ENCODE data around the gene CEP57. TPM values are rescaled to one million over a fixed set of nuclear protein-coding genes. Genes with fewer than 3 reads are reported as not detected.

The CEP57 gene
- total RNA-seq (87.6 TPM), polyA plus RNA-seq (42.8 TPM)
- long read RNA-seq, donor 1 = 0 reads
- long read RNA-seq, donor 2 = 0 reads
- long read RNA-seq, donor 3, transcript CEP57-210 (7 exons, 2,084 nt) = major isoform, 17 of 58 reads
- long read RNA-seq, donor 3, transcript CEP57-202 (11 exons, 3,178 nt) = minor isoform, 11 of 58 reads
- long read RNA-seq, donor 3, transcript CEP57-209 (3 exons, 2,632 nt) = minor isoform, 13 of 58 reads
- long read RNA-seq, donor 3, partial matches to known transcripts = 14 of 58 reads
- long read RNA-seq, donor 3, other reads (novel, unspliced or antisense) = 0 of 58 reads
- long read RNA-seq, donor 4, transcript CEP57-210 (7 exons, 2,084 nt) = major isoform, 9 of 17 reads
- long read RNA-seq, donor 4, partial matches to known transcripts = 0 of 17 reads
- long read RNA-seq, donor 4, other reads (novel, unspliced or antisense) = 0 of 17 reads
- long read RNA-seq, donor 5, transcript CEP57-209 (3 exons, 2,632 nt) = minor isoform, 11 of 72 reads
- long read RNA-seq, donor 5, transcript CEP57-210 (7 exons, 2,084 nt) = major isoform, 15 of 72 reads
- long read RNA-seq, donor 5, transcript CEP57-202 (11 exons, 3,178 nt) = minor isoform, 13 of 72 reads
- long read RNA-seq, donor 5, partial matches to known transcripts = 26 of 72 reads
- long read RNA-seq, donor 5, other reads (novel, unspliced or antisense) = 6 of 72 reads
- long read RNA-seq, donor 6, transcript CEP57-209 (3 exons, 2,632 nt) = major isoform, 12 of 51 reads
- long read RNA-seq, donor 6, transcript CEP57-210 (7 exons, 2,084 nt) = minor isoform, 8 of 51 reads
- long read RNA-seq, donor 6, transcript CEP57-202 (11 exons, 3,178 nt) = minor isoform, 11 of 51 reads
- long read RNA-seq, donor 6, partial matches to known transcripts = 15 of 51 reads
- long read RNA-seq, donor 6, other reads (novel, unspliced or antisense) = 5 of 51 reads
- long read RNA-seq, donor 7, transcript CEP57-210 (7 exons, 2,084 nt) = major isoform, 11 of 39 reads
- long read RNA-seq, donor 7, transcript CEP57-202 (11 exons, 3,178 nt) = minor isoform, 10 of 39 reads
- long read RNA-seq, donor 7, transcript CEP57-209 (3 exons, 2,632 nt) = minor isoform, 10 of 39 reads
- long read RNA-seq, donor 7, partial matches to known transcripts = 0 of 39 reads
- long read RNA-seq, donor 7, other reads (novel, unspliced or antisense) = 5 of 39 reads
- long read RNA-seq, donor 8, partial matches to known transcripts = 0 of 9 reads
- long read RNA-seq, donor 8, other reads (novel, unspliced or antisense) = 0 of 9 reads
- long read RNA-seq, donor 9, transcript CEP57-210 (7 exons, 2,084 nt) = major isoform, 8 of 16 reads
- long read RNA-seq, donor 9, transcript CEP57-202 (11 exons, 3,178 nt) = minor isoform, 6 of 16 reads
- long read RNA-seq, donor 9, partial matches to known transcripts = 0 of 16 reads
- long read RNA-seq, donor 9, other reads (novel, unspliced or antisense) = 0 of 16 reads
- long read RNA-seq, donor 10, transcript CEP57-210 (7 exons, 2,084 nt) = major isoform, 14 of 19 reads
- long read RNA-seq, donor 10, partial matches to known transcripts = 0 of 19 reads
- long read RNA-seq, donor 10, other reads (novel, unspliced or antisense) = 0 of 19 reads

GRCh38 chr11:95790123-95790932 is at the start of gene CEP57:
Gene CEP57, plus strand, starts transcription at chr11:95790498. Its CDS starts 201 bp downstream, at chr11:95790699.
- peaks cover 10 to 16% of the 10 kb centered on the region in 2 donors for H3K4me1 ChIP-seq (ENCODE audit: control insufficient read depth in 2 of 2, insufficient read depth in 2 of 2, low read length in 2 of 2)
- H3K36me3 ChIP-seq (ENCODE audit: control insufficient read depth in 2 of 2, insufficient read depth in 2 of 2, low read length in 1 of 2) = peaks cover 2 to 16% of the 10 kb centered on the region in 2 donors
- under 1% methylated on average over 55 of the region's 55 CpGs for WGBS
- H3K27me3 ChIP-seq (ENCODE audit: control insufficient read depth in 2 of 2, insufficient read depth in 1 of 2, low read length in 1 of 2) = no peaks in the 10 kb centered on the region
- peak within 1 kb of the TSS; percentile 87 to 91 for H3K4me3 ChIP-seq (ENCODE audit: low read length in 2 of 2)
- peak within 1 kb of the TSS; percentile 99 to 100 for H3K27ac ChIP-seq (ENCODE audit: low read depth in 1 of 2, low read length in 1 of 2)
- peak; percentile 97 to 100 (median 99) for DNase-seq (ENCODE audit: low read depth in 6 of 9, low spot score in 9 of 9)
- no peaks in the 10 kb centered on the region for H3K9me3 ChIP-seq (ENCODE audit: control insufficient read depth in 2 of 2, insufficient read depth in 1 of 2, low read length in 1 of 2)

- WGBS = 98% methylated on average over 1 of the region's 1 CpG
- H3K9me3 ChIP-seq (ENCODE audit: control insufficient read depth in 2 of 2, insufficient read depth in 1 of 2, low read length in 1 of 2) = no peaks in the 10 kb centered on the region
- H3K27me3 ChIP-seq (ENCODE audit: control insufficient read depth in 2 of 2, insufficient read depth in 1 of 2, low read length in 1 of 2) = no peaks in the 10 kb centered on the region
- H3K4me3 ChIP-seq (ENCODE audit: low read length in 2 of 2) = no peak overlapping the region
- no peaks in the 10 kb centered on the region for H3K36me3 ChIP-seq (ENCODE audit: control insufficient read depth in 2 of 2, insufficient read depth in 2 of 2, low read length in 1 of 2)
- no peak overlapping the region for H3K27ac ChIP-seq (ENCODE audit: low read depth in 1 of 2, low read length in 1 of 2)
- no peak for DNase-seq (ENCODE audit: low read depth in 6 of 9, low spot score in 9 of 9)
- no peaks in the 10 kb centered on the region for H3K4me1 ChIP-seq (ENCODE audit: control insufficient read depth in 2 of 2, insufficient read depth in 2 of 2, low read length in 2 of 2)
These were observed 40.2 kb upstream of the CEP57 start for GRCh38 chr11:95750101-95750500.

- Histone ChIP-seq H3K27ac (ENCODE audit: low read depth in 1 of 2, low read length in 1 of 2) (no peak overlapping the region), H3K4me3 (ENCODE audit: low read length in 2 of 2) (no peak overlapping the region), H3K36me3 (ENCODE audit: control insufficient read depth in 2 of 2, insufficient read depth in 2 of 2, low read length in 1 of 2) (no peaks in the 10 kb centered on the region), H3K9me3 (ENCODE audit: control insufficient read depth in 2 of 2, insufficient read depth in 1 of 2, low read length in 1 of 2) (no peaks in the 10 kb centered on the region), H3K27me3 (ENCODE audit: control insufficient read depth in 2 of 2, insufficient read depth in 1 of 2, low read length in 1 of 2) (no peaks in the 10 kb centered on the region), H3K4me1 (ENCODE audit: control insufficient read depth in 2 of 2, insufficient read depth in 2 of 2, low read length in 2 of 2) (no peaks in the 10 kb centered on the region)
- no peak for DNase-seq (ENCODE audit: low read depth in 6 of 9, low spot score in 9 of 9)
- WGBS = 98% methylated on average over 1 of the region's 1 CpG
These were observed 38.8 kb upstream of the CEP57 start for GRCh38 chr11:95751515-95751914.

GRCh38 chr11:95760941-95761340 is 29.4 kb upstream of the CEP57 start:
- no peaks in the 10 kb centered on the region for H3K36me3 ChIP-seq (ENCODE audit: control insufficient read depth in 2 of 2, insufficient read depth in 2 of 2, low read length in 1 of 2)
- H3K4me3 ChIP-seq (ENCODE audit: low read length in 2 of 2) = no peak overlapping the region
- no peaks in the 10 kb centered on the region for H3K9me3 ChIP-seq (ENCODE audit: control insufficient read depth in 2 of 2, insufficient read depth in 1 of 2, low read length in 1 of 2)
- DNase-seq (ENCODE audit: low read depth in 6 of 9, low spot score in 9 of 9) = no peak
- WGBS = 97% methylated on average over 1 of the region's 1 CpG
- H3K27me3 ChIP-seq (ENCODE audit: control insufficient read depth in 2 of 2, insufficient read depth in 1 of 2, low read length in 1 of 2) = no peaks in the 10 kb centered on the region
- H3K4me1 ChIP-seq (ENCODE audit: control insufficient read depth in 2 of 2, insufficient read depth in 2 of 2, low read length in 2 of 2) = no peaks in the 10 kb centered on the region
- H3K27ac ChIP-seq (ENCODE audit: low read depth in 1 of 2, low read length in 1 of 2) = no peak overlapping the region

- no peaks in the 10 kb centered on the region for H3K36me3 ChIP-seq (ENCODE audit: control insufficient read depth in 2 of 2, insufficient read depth in 2 of 2, low read length in 1 of 2)
- no peaks in the 10 kb centered on the region for H3K4me1 ChIP-seq (ENCODE audit: control insufficient read depth in 2 of 2, insufficient read depth in 2 of 2, low read length in 2 of 2)
- H3K4me3 ChIP-seq (ENCODE audit: low read length in 2 of 2) = no peak overlapping the region
- DNase-seq (ENCODE audit: low read depth in 6 of 9, low spot score in 9 of 9) = no peak
- no peaks in the 10 kb centered on the region for H3K27me3 ChIP-seq (ENCODE audit: control insufficient read depth in 2 of 2, insufficient read depth in 1 of 2, low read length in 1 of 2)
- no peak overlapping the region for H3K27ac ChIP-seq (ENCODE audit: low read depth in 1 of 2, low read length in 1 of 2)
- H3K9me3 ChIP-seq (ENCODE audit: control insufficient read depth in 2 of 2, insufficient read depth in 1 of 2, low read length in 1 of 2) = no peaks in the 10 kb centered on the region
- 95% methylated on average over 3 of the region's 3 CpGs for WGBS
These were observed 27.8 kb upstream of the CEP57 start for GRCh38 chr11:95762534-95762933.

GRCh38 chr11:95764267-95764898 is 25.9 kb upstream of the CEP57 start:
- Histone ChIP-seq H3K27ac (ENCODE audit: low read depth in 1 of 2, low read length in 1 of 2) (no peak overlapping the region), H3K27me3 (ENCODE audit: control insufficient read depth in 2 of 2, insufficient read depth in 1 of 2, low read length in 1 of 2) (no peaks in the 10 kb centered on the region), H3K9me3 (ENCODE audit: control insufficient read depth in 2 of 2, insufficient read depth in 1 of 2, low read length in 1 of 2) (no peaks in the 10 kb centered on the region), H3K36me3 (ENCODE audit: control insufficient read depth in 2 of 2, insufficient read depth in 2 of 2, low read length in 1 of 2) (peaks cover 0 to 3% of the 10 kb centered on the region in 2 donors), H3K4me1 (ENCODE audit: control insufficient read depth in 2 of 2, insufficient read depth in 2 of 2, low read length in 2 of 2) (no peaks in the 10 kb centered on the region), H3K4me3 (ENCODE audit: low read length in 2 of 2) (no peak overlapping the region)
- WGBS = 32% methylated on average over 4 of the region's 4 CpGs
- DNase-seq (ENCODE audit: low read depth in 6 of 9, low spot score in 9 of 9) = peak in 6 of 9 donors; percentile 29 to 71 (median 40)

- Histone ChIP-seq H3K4me1 (ENCODE audit: control insufficient read depth in 2 of 2, insufficient read depth in 2 of 2, low read length in 2 of 2) (no peaks in the 10 kb centered on the region), H3K9me3 (ENCODE audit: control insufficient read depth in 2 of 2, insufficient read depth in 1 of 2, low read length in 1 of 2) (no peaks in the 10 kb centered on the region), H3K36me3 (ENCODE audit: control insufficient read depth in 2 of 2, insufficient read depth in 2 of 2, low read length in 1 of 2) (peaks cover 0 to 7% of the 10 kb centered on the region in 2 donors), H3K27me3 (ENCODE audit: control insufficient read depth in 2 of 2, insufficient read depth in 1 of 2, low read length in 1 of 2) (no peaks in the 10 kb centered on the region), H3K27ac (ENCODE audit: low read depth in 1 of 2, low read length in 1 of 2) (no peak overlapping the region), H3K4me3 (ENCODE audit: low read length in 2 of 2) (no peak overlapping the region)
- no peak for DNase-seq (ENCODE audit: low read depth in 6 of 9, low spot score in 9 of 9)
- 96% methylated on average over 3 of the region's 3 CpGs for WGBS
These were observed 23.6 kb upstream of the CEP57 start for GRCh38 chr11:95766701-95767100.
